ENCODE measurements around the gene EEF1A1.

DNA sequence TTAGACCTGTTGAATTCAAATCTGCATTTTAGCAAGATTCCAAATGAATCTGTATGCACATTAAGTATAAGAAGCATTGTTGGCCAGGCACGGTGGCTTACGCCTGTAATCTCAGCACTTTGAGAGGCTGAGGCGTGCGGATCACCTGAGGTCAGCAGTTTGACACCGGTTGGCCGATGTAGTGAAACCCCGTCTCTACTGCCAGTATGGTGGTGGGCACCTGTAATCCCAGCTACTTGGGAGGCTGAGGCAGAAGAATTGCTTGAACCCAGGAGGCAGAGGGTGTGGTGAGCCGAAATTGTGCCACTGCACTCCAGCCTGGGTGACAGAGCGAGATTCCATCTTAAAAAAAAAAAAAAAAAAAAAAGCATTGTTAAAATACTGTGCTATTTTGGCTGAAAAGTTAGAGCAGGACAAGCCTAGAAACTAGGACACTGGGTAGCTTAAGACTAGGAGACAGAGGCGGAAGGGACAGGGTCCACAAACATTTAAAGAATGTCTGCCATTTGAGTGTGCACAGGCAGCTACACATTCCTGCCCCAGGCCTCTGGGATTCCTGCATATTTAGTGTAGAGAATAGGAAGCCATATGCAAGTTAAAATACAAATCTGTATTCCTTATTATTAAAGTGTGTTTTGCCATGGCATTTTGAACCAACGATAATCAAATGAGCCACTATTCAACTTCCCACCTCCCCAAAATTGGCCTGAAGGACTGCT is 45.1 kb upstream of the EEF1A1 start:
- TF ChIP-seq PATZ1 (CRISPR knock-in tag; IDR thresholded peaks at IDR 0.05; ENCODE audit: borderline replicate concordance) (no peak), ARNTL (CRISPR knock-in tag; IDR thresholded peaks at IDR 0.05; ENCODE audit: borderline replicate concordance, low read depth) (no peak), ZFP30 (CRISPR knock-in tag; IDR thresholded peaks at IDR 0.05) (no peak), ZNF70 (CRISPR knock-in tag; IDR thresholded peaks at IDR 0.05) (no peak), ISL1 (CRISPR knock-in tag; IDR thresholded peaks at IDR 0.05) (no peak), BACH2 (CRISPR knock-in tag; IDR thresholded peaks at IDR 0.05; ENCODE audit: borderline replicate concordance) (no peak), TSHZ2 (CRISPR knock-in tag; IDR thresholded peaks at IDR 0.05) (no peak), ZNF8 (CRISPR knock-in tag; IDR thresholded peaks at IDR 0.05) (no peak), OSR1 (CRISPR knock-in tag; IDR thresholded peaks at IDR 0.05) (no peak), RARB (CRISPR knock-in tag; IDR thresholded peaks at IDR 0.05) (no peak)
